NCI-H510A treated with DMSO at 0.1 percent for 48 hours (cell line): ENCODE results near the gene ARMCX5.

Experiments used
- DNase-seq: peaks from one replicate; lab custom pipeline; 2025; lab: John Stamatoyannopoulos, UW

ARMCX5 gene

DNA sequence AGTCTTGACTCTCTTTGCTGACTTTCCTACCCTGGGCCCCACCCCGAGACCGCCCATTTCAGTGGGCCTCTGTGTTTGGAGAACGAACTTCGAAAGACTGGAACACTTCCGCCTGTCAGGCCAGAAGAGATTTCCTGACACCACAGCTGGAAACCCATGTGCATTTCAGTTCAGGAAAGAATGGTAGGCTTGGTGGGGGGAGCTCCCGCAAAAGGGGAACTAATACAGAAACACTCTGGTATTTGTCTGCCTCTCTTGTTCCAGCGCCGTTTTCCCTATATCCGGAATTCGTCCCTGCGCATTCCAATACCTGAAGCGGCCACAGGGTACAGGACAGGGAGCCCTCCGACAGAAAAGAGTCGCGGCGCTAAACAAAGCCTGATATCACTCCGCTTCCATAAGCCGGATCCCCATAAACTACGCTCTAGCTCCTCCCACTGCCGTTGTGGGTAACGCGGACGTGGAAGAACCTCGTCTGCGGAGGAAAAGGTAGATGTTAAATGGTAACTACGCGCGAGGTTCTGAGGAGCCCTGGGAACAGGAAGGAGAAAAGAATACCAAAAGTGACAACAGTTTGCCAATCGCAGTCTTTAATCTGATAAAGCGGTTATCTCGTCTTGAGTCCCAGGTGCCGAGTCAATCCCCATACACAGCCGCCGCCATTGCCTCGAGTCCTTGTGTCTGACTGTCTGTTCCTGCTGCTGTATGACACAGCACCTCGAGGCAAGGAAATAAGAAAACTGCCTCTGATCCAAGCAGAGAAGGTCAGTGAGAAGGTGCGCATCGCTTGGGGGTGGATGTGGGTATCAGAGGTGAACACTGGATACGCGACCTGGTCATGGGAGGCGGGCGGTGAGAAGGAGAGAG, at the start of gene ARMCX5:
Gene ARMCX5, plus strand, starts transcription at position 432 of the 867 bp plus-strand sequence. CDS start 2,627 bp downstream, outside the sequence.
- DNase-seq: peak; percentile 93

DNA sequence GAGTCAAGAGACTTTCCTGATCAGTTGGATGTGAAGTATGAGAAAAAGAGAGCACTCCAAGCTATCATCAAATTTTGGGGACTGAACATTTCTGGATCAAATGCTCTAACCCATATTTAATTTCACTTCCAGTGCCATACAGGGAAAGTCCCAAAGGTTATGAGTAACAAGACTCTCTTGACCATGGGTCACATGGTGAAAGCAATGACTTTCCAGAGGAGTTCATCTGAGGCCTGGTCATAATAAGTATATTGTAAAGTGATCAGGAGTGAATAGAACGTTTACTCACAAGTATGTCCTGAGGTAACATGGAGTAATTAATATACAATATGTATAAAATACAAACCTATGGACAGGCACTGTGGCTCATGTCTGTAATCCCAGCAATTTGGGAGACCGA, 40.7 kb upstream of the ARMCX5 start:
- DNase-seq: no peak

DNA sequence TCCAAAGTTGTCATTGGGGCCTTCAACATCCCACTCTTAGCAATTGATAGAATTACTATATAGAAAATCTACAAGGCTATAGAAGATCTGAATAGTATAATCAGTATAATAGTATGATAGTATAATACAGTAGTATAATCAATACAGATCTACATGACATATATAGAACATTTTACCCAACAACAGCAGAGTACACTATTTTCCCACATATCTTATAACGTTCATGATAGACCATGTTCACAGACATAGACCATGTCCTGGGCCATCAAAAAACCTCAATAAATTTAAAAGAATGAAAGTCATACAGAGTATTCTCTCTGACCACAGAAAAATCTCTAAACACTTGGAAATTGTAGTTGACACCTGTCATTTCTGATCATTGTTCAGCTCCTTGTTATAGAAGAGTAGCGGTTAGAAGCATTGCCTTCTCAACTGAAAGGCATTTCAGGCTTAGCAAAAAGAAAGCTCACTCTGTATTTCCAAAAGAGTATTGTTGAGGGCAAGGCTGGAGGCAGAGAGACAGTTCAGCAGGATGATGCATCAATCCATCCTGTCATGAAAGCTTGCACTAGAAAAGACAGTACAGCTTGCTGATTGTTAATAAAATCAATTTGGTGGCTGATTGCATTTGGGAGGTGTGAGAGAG, 38.8 kb upstream of the ARMCX5 start:
- DNase-seq: no peak

- no peak for DNase-seq
Observed at GRCh38 chrX:102580891-102581290, 18.4 kb upstream of the ARMCX5 start.

DNA sequence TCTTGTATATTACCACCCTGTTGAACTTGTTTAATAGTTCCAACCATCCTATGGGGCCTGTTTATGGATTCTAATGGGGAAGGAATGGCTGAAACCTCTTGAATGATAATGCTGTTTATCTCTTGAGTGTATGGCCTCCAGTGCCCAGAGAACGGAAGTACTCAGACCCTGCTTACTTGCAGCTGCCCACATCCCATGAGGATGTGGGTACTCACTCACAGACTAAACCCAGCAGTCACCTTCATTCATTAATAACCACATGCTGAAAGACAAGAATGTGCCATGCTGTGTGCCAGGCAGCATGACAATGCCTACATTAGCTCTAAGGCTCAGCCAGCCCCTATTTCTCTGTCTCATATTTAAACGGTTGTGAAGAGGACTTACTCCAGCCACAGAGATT, 5.9 kb upstream of the ARMCX5 start:
- no peak for DNase-seq

- no peak for DNase-seq
Observed at GRCh38 chrX:102599951-102600579, 750 bp downstream of the ARMCX5 start.

DNA sequence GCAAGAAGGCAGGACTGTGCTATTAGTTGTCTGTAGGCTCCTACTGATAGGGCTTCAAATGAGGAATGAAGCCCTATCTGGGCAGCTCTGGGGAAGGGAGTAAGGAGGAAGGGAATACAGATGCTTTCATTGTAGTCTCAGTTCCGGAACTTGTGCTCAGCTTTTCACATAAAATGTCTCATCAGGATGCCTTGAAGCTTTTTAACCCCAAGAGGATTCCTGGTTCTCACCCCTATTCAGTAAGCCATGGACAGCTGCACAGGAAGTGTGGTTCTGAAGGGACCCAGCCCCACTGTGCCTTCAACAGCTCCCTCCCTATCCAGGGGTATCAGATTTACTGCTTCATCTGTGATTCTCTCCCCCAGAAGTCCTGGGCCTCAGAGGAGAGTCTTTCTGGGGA, 5.0 kb downstream of the ARMCX5 start:
- DNase-seq: no peak

GRCh38 chrX:102606115-102606514, 6.8 kb downstream of the ARMCX5 start:
- DNase-seq: no peak

GRCh38 chrX:102610905-102611304, 11.6 kb downstream of the ARMCX5 start:
- no peak for DNase-seq

DNA sequence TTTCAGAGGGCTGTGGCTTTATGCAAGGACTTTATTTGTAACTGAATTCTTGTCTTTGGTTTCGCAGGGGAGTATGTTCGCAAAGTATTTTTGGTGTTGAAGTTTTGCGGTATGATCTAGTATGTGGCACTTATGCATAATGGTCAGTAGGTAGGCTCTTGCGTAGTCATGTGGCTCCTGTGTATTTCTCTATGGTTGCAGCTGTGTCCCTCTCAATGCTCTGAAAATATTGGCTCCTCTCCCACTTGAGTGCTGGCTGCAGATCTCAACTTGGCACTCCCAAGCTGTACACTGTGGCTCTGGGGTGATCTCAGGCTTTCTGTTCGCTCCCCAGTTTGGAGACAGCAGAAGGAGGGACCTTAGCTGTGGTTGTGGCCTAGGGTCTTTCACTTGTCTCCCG, 24.8 kb downstream of the ARMCX5 start:
- DNase-seq: no peak

DNA sequence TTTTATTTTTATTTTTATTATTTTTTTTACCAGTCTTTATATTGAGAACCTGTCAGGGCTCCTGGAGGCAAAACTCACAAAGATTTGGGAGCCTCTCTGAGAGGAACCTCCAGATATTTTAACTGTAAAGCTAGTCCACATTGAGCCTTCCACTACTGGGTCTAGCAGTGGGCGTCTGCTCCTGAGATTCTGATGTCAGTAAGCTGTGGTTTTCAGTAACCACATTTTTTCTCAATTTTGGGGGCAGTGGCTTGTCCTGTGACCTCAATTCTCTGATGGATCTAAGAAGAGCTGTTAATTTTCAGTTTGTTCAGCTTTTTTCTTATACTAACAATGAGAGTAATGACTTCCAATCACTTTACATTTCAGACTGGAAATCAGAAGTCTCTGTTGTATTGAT, 28.3 kb downstream of the ARMCX5 start:
- DNase-seq: no peak

DNA sequence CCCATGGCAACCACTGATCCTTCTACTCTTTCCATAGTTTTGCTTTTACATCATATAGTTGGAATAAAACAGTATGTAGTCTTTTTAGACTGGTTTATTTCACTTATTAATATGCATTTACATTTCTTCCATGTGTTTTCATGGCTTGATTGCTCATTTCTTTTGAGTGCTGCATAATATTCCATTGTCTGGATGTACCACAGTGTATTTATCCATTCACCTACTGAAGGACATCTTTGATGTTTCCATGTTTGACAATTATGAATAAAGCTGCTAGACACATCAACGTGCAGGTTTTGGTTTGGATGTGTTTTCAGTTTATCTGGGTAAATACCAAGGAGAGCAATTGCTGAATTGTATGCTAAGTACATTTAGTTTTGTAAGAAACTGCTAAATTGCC, 38.2 kb downstream of the ARMCX5 start:
- no peak for DNase-seq

GRCh38 chrX:102650903-102651241, 51.6 kb downstream of the ARMCX5 start:
- DNase-seq: no peak

- DNase-seq: peak; percentile 13
Observed at GRCh38 chrX:102651242-102652011, 52.1 kb downstream of the ARMCX5 start, which contains the start of gene GPRASP1. Gene GPRASP1, plus strand, starts transcription at chrX:102651483. Its CDS starts 2,431 bp downstream, at chrX:102653914.

- DNase-seq: no peak
Observed at GRCh38 chrX:102652031-102652688, 52.8 kb downstream of the ARMCX5 start.
